Kidney (tissue), 14 donors: ENCODE measurements around the gene TTLL11. TPM values are rescaled to one million over a fixed set of nuclear protein-coding genes. Genes with fewer than 3 reads are reported as not detected.

Source experiments
- DNase-seq, 5 donors: peaks; one replicate each; pipeline ENCODE4 v3.0.0-alpha.2; 2013 to 2020
- FAIRE-seq: peaks from 2 replicates; lab custom pipeline; 2012; peaks lifted over from hg19 to GRCh38; lab: Jason Lieb, UNC
- H3K27ac ChIP-seq, 2 donors: one replicate each; pipeline ENCODE4 v1.7.0; 2013; ENCODE audit warnings: low read depth in 2 of 2, low read length in 2 of 2, inconsistent platforms in 1 of 2
- H3K27me3 ChIP-seq: one replicate; pipeline ENCODE4 v1.7.1; 2013; ENCODE audit warnings: low read length, inconsistent platforms; ENCODE audit not compliant: control insufficient read depth, insufficient read depth
- H3K36me3 ChIP-seq, 3 donors: one replicate each; pipeline versions ENCODE4 v1.7.0 to v1.7.1; 2013; ENCODE audit warnings: low read length in 3 of 3, control low read depth in 1 of 3, inconsistent platforms in 1 of 3; ENCODE audit not compliant: insufficient read depth in 3 of 3, control insufficient read depth in 2 of 3
- H3K4me1 ChIP-seq, 3 donors: one replicate each; pipeline versions ENCODE4 v1.7.0 to v1.7.1; 2013; ENCODE audit warnings: low read length in 3 of 3, inconsistent platforms in 1 of 3, low read depth in 1 of 3; ENCODE audit not compliant: control insufficient read depth in 2 of 3, insufficient read depth in 2 of 3
- H3K4me3 ChIP-seq, 3 donors: one replicate each; pipeline versions ENCODE4 v1.7.0 to v1.8.1; 2013; ENCODE audit warnings: low read length in 3 of 3, control low read depth in 1 of 3, inconsistent platforms in 1 of 3
- H3K9ac ChIP-seq, 3 donors: one replicate each; pipeline versions ENCODE4 v1.7.0 to v1.7.1; 2013; ENCODE audit warnings: low read length in 3 of 3, control low read depth in 1 of 3, inconsistent platforms in 1 of 3
- H3K9me3 ChIP-seq, 3 donors: one replicate each; pipeline versions ENCODE4 v1.7.0 to v1.7.1; 2013; ENCODE audit warnings: low read length in 3 of 3, control low read depth in 1 of 3, inconsistent platforms in 1 of 3; ENCODE audit not compliant: control insufficient read depth in 2 of 3, insufficient read depth in 1 of 3
- CTCF ChIP-seq: IDR thresholded peaks from 3 replicates; pipeline ENCODE4 v1.5.1; 2012; ENCODE audit warnings: mild to moderate bottlenecking, moderate library complexity, borderline replicate concordance; ENCODE audit not compliant: insufficient read depth; ENCODE audit errors: extremely low read depth
- intact Hi-C: fragments of 100-400 bp; cut with DNase I; formaldehyde crosslinking; loops from one replicate; pipeline ENCODE4 v1.11.1; 2022
- polyA plus RNA-seq: library from polyadenylated mRNA; stranded (reverse); fragments of 350-450 nt; fragmentation: Illumina TruSeq; extraction: RNeasy Lipid Tissue Mini Kit (QIAGEN cat#74804); gene quantifications from one replicate; pipeline ENCODE4 v1.2.3, GENCODE V29; 2014; ENCODE audit warnings: low read depth, low replicate concordance; ENCODE audit not compliant: insufficient read depth
- total RNA-seq: library from RNA; stranded (reverse); fragmentation: NEBNext Ultra II Directional; extraction: Animal tissue kit (Norgen Biotek cat#: 25700); gene quantifications from one replicate; pipeline ENCODE4 v1.2.1, GENCODE V29; 2021
- donor health status: control.
- donor health status: control.
- donor health status: control.
- donor health status: control.
- donor health status: control.
- donor health status: DM: yes; HTN: yes; CAD: no.
- donor health status: Normal renal cell carcinoma (clear cell type).

Gene TTLL11
- total and polyA plus RNA-seq, 2 donors from 2014 or later: 2.3 to 10.0 TPM

- TF ChIP-seq CTCF: no peak
- no peak for FAIRE-seq
- H3K4me1 ChIP-seq: no peaks in the 10 kb centered on the region
- no peak overlapping the region for H3K27ac ChIP-seq
- intact Hi-C loops: no loop called here
- no peaks in the 10 kb centered on the region for H3K27me3 ChIP-seq
- H3K9ac ChIP-seq: no peak overlapping the region
- H3K9me3 ChIP-seq: no peaks in the 10 kb centered on the region
- H3K36me3 ChIP-seq: peaks cover 0 to 16% (median 8%) of the 10 kb centered on the region in 3 donors
- H3K4me3 ChIP-seq: no peak overlapping the region
- no peak for DNase-seq
These were observed 45.6 kb upstream of the TTLL11 start for GRCh38 chr9:122138560-122139268.

GRCh38 chr9:122135529-122135859 is 42.4 kb upstream of the TTLL11 start:
- intact Hi-C loops: no loop called here
- Histone ChIP-seq H3K36me3 (no peaks in the 10 kb centered on the region), H3K4me3 (no peak overlapping the region), H3K27me3 (no peaks in the 10 kb centered on the region), H3K9ac (no peak overlapping the region), H3K27ac (no peak overlapping the region), H3K9me3 (no peaks in the 10 kb centered on the region), H3K4me1 (peaks cover 0 to 3% (median 0%) of the 10 kb centered on the region in 3 donors)
- DNase-seq: no peak
- no peak for FAIRE-seq
- TF ChIP-seq CTCF: no peak

- H3K27ac ChIP-seq: no peak overlapping the region
- FAIRE-seq (no peak), DNase-seq (no peak)
- no peak for TF ChIP-seq CTCF
- H3K4me3 ChIP-seq: no peak overlapping the region
- H3K27me3 ChIP-seq: no peaks in the 10 kb centered on the region
- H3K4me1 ChIP-seq: peaks cover 0 to 3% (median 0%) of the 10 kb centered on the region in 3 donors
- H3K36me3 ChIP-seq: no peaks in the 10 kb centered on the region
- H3K9ac ChIP-seq: no peak overlapping the region
- H3K9me3 ChIP-seq: no peaks in the 10 kb centered on the region
- intact Hi-C loops: no loop called here
These were observed 41.9 kb upstream of the TTLL11 start for GRCh38 chr9:122134822-122135528.
